Kidney tubule cell (primary cell): Measurements from ENCODE around the gene ACTR1A.

Experiments
- DNase-seq: peaks from one replicate; pipeline ENCODE4 v3.0.0-alpha.2; 2018; ENCODE audit warnings: low spot score

Gene ACTR1A

GRCh38 chr10:102453502-102453901, 49.0 kb downstream of the ACTR1A start:
- DNase-seq, result peak; percentile 37

- peak; percentile 81 for DNase-seq
These were observed 49.7 kb downstream of the ACTR1A start for GRCh38 chr10:102452672-102453340.

- DNase-seq, result peak; percentile 58
These were observed 51.2 kb downstream of the ACTR1A start, which contains the start of gene C10orf95 for GRCh38 chr10:102451105-102451969. C10orf95 (minus strand) TSS chr10:102451543; CDS start chr10:102451093, 450 bp downstream.

- DNase-seq, result peak; percentile 94
These were observed 52.0 kb downstream of the ACTR1A start for GRCh38 chr10:102450374-102451104.

GRCh38 chr10:102450124-102450373, 52.5 kb downstream of the ACTR1A start:
- DNase-seq, result no peak

GRCh38 chr10:102449321-102450123, 53.0 kb downstream of the ACTR1A start:
- peak; percentile 86 for DNase-seq

GRCh38 chr10:102444851-102445250, 57.7 kb downstream of the ACTR1A start:
- no peak for DNase-seq

GRCh38 chr10:102438374-102438773, 64.1 kb downstream of the ACTR1A start:
- DNase-seq, result no peak

GRCh38 chr10:102437515-102437914, 65.0 kb downstream of the ACTR1A start:
- no peak for DNase-seq

- DNase-seq, result no peak
These were observed 66.2 kb downstream of the ACTR1A start for GRCh38 chr10:102436312-102436711.

GRCh38 chr10:102435529-102436233, 66.8 kb downstream of the ACTR1A start:
- no peak for DNase-seq

GRCh38 chr10:102435133-102435497, 67.4 kb downstream of the ACTR1A start:
- no peak for DNase-seq

- peak; percentile 21 for DNase-seq
These were observed 67.9 kb downstream of the ACTR1A start for GRCh38 chr10:102434394-102435132.

GRCh38 chr10:102433619-102434046, 68.9 kb downstream of the ACTR1A start:
- DNase-seq, result no peak

- peak; percentile 96 for DNase-seq
These were observed 70.2 kb downstream of the ACTR1A start, which contains the start of gene CUEDC2 for GRCh38 chr10:102432162-102432950. CUEDC2 (minus strand) TSS chr10:102432574; CDS start chr10:102425188, 7,386 bp downstream.

- DNase-seq, result peak; percentile 36
These were observed 70.9 kb downstream of the ACTR1A start for GRCh38 chr10:102431452-102432124.

GRCh38 chr10:102429468-102429867, 73.0 kb downstream of the ACTR1A start:
- DNase-seq, result no peak
